ENCODE measurements around the gene PRR20D. TPM values are rescaled to one million over a fixed set of nuclear protein-coding genes. Genes with fewer than 3 reads are reported as not detected.
A peak's percentile ranks its signal among the peaks of the same experiment; 100 is the strongest.
"Not testable (repeated sequence)": the region's sequence is repeated elsewhere in the genome, so short reads cannot be mapped to it uniquely, and the experiment has no call there.

The PRR20D gene
- total RNA-seq = not detected
- polyA plus RNA-seq = not detected

DNA sequence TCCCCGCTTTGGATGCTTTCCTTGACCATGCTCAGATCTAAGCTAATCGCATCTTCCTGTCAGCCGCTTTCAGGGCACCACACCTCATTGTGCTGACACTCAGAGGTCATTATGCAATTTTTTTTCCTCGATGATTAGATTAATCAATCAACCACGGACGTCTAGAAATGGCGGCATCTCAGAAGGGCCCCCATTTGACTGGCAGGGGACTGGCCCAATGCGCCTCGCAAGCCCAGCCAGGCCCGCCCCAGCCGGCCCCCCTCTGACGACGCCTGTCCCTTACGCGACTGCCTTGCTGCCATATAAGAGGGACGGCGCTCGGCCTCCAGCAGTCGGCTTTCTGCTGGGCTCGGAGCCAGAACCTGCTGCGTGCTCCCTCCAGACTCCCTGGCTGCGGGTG is at the start of gene PRR20D:
Gene PRR20D (plus strand): TSS at position 301 of the 400 bp plus-strand sequence. CDS start 387 bp downstream, outside the sequence.
- not testable (repeated sequence) for DNase-seq (ENCODE audit: extremely low spot score); H3K27ac ChIP-seq (ENCODE audit: low read depth)
- no CpG with 5 or more reads among the region's 22 CpGs for WGBS

GRCh38 chr13:57114945-57115344 is 45.5 kb upstream of the PRR20D start:
- H3K4me1 ChIP-seq (ENCODE audit: insufficient read depth) = no peaks in the 10 kb centered on the region
- H3K4me3 ChIP-seq (ENCODE audit: low read depth, low read length) = no peak overlapping the region
- 93% methylated on average over 4 of the region's 4 CpGs for WGBS
- no peak for DNase-seq (ENCODE audit: extremely low spot score)
- no peaks in the 10 kb centered on the region for H3K36me3 ChIP-seq (ENCODE audit: insufficient read depth)
- no peak overlapping the region for H3K27ac ChIP-seq (ENCODE audit: low read depth)

More for the DNA sequence above, at the start of gene PRR20D:
- H3K4me1 ChIP-seq (ENCODE audit: insufficient read depth); H3K4me3 ChIP-seq (ENCODE audit: low read depth, low read length); H3K36me3 ChIP-seq (ENCODE audit: insufficient read depth): not testable (repeated sequence)

DNA sequence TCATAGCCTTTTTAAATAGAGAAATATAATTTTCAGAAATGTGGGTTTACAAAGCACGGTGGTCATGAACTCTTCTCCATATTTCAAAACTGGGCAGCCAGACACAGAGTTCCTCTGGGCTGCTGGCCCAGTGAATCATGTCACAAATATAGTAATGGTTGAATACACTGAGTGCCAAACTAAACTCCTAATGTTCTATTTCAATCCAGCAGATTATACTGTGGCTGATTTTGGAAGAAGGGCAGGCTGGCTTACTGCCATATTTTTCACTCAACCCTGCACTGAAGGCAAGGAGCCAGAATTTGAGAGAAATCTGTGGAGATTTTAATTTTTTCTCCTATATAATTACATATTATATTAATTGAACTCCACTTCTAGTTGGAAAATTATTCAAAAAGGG is 36.8 kb upstream of the PRR20D start:
- 19% methylated on average over 1 of the region's 1 CpG for whole genome bisulfite sequencing
- Histone ChIP-seq H3K4me3 (ENCODE audit: low read depth, low read length) (no peak overlapping the region), H3K27ac (ENCODE audit: low read depth) (no peak overlapping the region), H3K4me1 (ENCODE audit: insufficient read depth) (no peaks in the 10 kb centered on the region), H3K36me3 (ENCODE audit: insufficient read depth) (no peaks in the 10 kb centered on the region)
- peak; percentile 7 for DNase-seq (ENCODE audit: extremely low spot score)

GRCh38 chr13:57128909-57129308 is 31.5 kb upstream of the PRR20D start:
- DNase-seq (ENCODE audit: extremely low spot score) = no peak
- WGBS = 90% methylated on average over 6 of the region's 6 CpGs

DNA sequence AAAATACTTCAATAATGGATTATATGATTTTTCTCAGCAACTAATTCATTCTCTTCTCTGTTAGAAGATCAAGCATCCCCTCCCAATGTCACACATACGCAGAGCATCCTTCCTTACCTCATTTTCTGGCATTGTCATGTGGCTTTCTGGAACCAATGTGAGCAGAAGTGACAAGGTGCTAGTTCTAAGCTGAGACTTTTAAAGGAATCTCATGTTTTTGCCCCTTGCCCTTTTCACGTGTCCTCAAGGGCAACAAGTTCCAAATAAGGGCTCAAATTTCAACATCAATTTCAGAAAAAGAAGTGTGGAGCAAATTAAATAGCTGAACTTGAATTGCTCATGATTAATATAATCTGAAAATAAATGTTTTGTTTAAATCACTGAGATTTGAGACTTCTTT is 24.3 kb upstream of the PRR20D start:
- WGBS = 49% methylated on average over 2 of the region's 2 CpGs

More at GRCh38 chr13:57128909-57129308, 31.5 kb upstream of the PRR20D start:
- H3K36me3 ChIP-seq (ENCODE audit: insufficient read depth) = no peaks in the 10 kb centered on the region
- H3K4me3 ChIP-seq (ENCODE audit: low read depth, low read length) = no peak overlapping the region
- H3K27ac ChIP-seq (ENCODE audit: low read depth) = no peak overlapping the region
- H3K4me1 ChIP-seq (ENCODE audit: insufficient read depth) = no peaks in the 10 kb centered on the region

GRCh38 chr13:57137585-57137984 is 22.8 kb upstream of the PRR20D start:
- 76% methylated on average over 4 of the region's 4 CpGs for WGBS
- no peak overlapping the region for H3K4me3 ChIP-seq (ENCODE audit: low read depth, low read length)
- no peak for DNase-seq (ENCODE audit: extremely low spot score)
- H3K27ac ChIP-seq (ENCODE audit: low read depth) = no peak overlapping the region
- H3K4me1 ChIP-seq (ENCODE audit: insufficient read depth) = no peaks in the 10 kb centered on the region
- H3K36me3 ChIP-seq (ENCODE audit: insufficient read depth) = no peaks in the 10 kb centered on the region

More for the DNA sequence above, 24.3 kb upstream of the PRR20D start:
- H3K36me3 ChIP-seq (ENCODE audit: insufficient read depth) = no peaks in the 10 kb centered on the region
- no peak for DNase-seq (ENCODE audit: extremely low spot score)
- no peak overlapping the region for H3K4me3 ChIP-seq (ENCODE audit: low read depth, low read length)
- no peak overlapping the region for H3K27ac ChIP-seq (ENCODE audit: low read depth)
- no peaks in the 10 kb centered on the region for H3K4me1 ChIP-seq (ENCODE audit: insufficient read depth)

DNA sequence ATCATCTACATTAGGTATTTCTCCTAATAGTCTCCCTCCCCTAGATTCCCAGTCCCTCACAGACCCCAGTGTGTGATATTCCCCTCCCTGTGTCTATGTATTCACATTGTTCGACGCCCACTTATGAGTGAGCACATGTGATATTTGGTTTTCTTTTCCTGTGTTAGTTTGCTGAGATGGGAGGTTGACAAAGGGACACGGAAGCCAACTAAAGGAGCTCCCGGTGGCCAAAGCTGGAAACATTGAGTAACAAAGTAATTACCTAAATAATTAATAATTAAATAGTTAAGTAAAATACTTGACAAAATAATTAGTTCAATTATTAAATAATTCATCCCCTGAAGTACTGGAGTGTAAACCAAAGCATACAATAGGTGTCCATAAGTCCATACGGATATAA is 21.4 kb upstream of the PRR20D start:
- 96% methylated on average over 5 of the region's 5 CpGs for WGBS
- Histone ChIP-seq H3K27ac (ENCODE audit: low read depth) (no peak overlapping the region), H3K4me3 (ENCODE audit: low read depth, low read length) (no peak overlapping the region), H3K4me1 (ENCODE audit: insufficient read depth) (no peaks in the 10 kb centered on the region), H3K36me3 (ENCODE audit: insufficient read depth) (no peaks in the 10 kb centered on the region)
- DNase-seq (ENCODE audit: extremely low spot score) = no peak

DNA sequence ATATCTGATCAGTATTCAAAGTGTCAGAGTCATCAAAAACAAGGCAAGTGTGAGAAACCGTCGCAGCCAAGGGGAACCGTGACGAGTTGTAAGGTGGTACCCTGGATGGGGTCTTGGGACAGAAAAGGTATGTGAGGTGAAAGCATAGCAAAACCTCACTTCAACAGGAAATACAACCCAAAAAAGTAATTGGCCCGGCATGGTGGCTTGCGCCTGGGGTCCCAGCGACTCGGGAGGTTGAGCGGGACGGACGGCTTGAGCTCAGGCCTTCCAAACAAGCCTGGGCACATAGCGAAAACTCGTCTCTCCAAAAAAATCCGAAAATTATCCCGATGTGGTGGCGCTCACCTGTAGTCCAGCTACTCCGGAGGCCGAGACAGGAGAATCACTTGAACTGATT is 20.7 kb upstream of the PRR20D start:
- WGBS = 92% methylated on average over 14 of the region's 18 CpGs
- DNase-seq (ENCODE audit: extremely low spot score); H3K4me1 ChIP-seq (ENCODE audit: insufficient read depth); H3K36me3 ChIP-seq (ENCODE audit: insufficient read depth); H3K27ac ChIP-seq (ENCODE audit: low read depth); H3K4me3 ChIP-seq (ENCODE audit: low read depth, low read length): not testable (repeated sequence)

DNA sequence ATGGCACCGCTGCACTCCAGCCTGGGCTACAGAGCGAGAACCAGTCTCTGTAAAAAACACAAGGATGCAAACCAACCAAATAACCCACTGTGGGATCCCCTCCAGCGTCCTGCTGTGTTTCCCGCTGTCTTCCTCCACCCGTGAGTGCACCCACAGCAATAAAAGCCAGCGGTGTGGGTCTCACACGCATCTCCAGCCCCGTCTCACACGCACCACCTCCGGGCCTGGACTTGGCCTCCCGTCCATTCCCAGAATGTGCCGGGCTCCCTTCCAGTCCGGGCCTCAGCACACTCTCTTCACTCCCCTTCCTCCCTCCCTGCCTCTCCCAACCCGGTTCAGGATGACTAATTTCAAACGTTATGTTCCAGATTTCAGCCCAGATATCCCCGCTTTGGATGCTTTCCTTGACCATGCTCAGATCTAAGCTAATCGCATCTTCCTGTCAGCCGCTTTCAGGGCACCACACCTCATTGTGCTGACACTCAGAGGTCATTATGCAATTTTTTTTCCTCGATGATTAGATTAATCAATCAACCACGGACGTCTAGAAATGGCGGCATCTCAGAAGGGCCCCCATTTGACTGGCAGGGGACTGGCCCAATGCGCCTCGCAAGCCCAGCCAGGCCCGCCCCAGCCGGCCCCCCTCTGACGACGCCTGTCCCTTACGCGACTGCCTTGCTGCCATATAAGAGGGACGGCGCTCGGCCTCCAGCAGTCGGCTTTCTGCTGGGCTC is 20.0 kb upstream of the PRR20D start, which contains the start of gene PRR20A:
Gene PRR20A (plus strand): TSS at position 684 of the 734 bp plus-strand sequence. CDS start 387 bp downstream, outside the sequence.
- 92% methylated on average over 13 of the region's 34 CpGs for WGBS
- not testable (repeated sequence) for H3K4me1 ChIP-seq (ENCODE audit: insufficient read depth)

GRCh38 chr13:57147188-57147587 is 13.2 kb upstream of the PRR20D start, which contains the start of gene PRR20B:
PRR20B (plus strand) TSS chr13:57147488; CDS start chr13:57147875, 387 bp downstream.
- not testable (repeated sequence) for H3K36me3 ChIP-seq (ENCODE audit: insufficient read depth); H3K4me1 ChIP-seq (ENCODE audit: insufficient read depth); H3K4me3 ChIP-seq (ENCODE audit: low read depth, low read length); H3K27ac ChIP-seq (ENCODE audit: low read depth); DNase-seq (ENCODE audit: extremely low spot score)
- no CpG with 5 or more reads among the region's 22 CpGs for WGBS

More for the DNA sequence above, 20.0 kb upstream of the PRR20D start, which contains the start of gene PRR20A:
- H3K36me3 ChIP-seq (ENCODE audit: insufficient read depth); H3K27ac ChIP-seq (ENCODE audit: low read depth); DNase-seq (ENCODE audit: extremely low spot score); H3K4me3 ChIP-seq (ENCODE audit: low read depth, low read length): not testable (repeated sequence)

GRCh38 chr13:57148106-57148505 is 12.3 kb upstream of the PRR20D start:
- not testable (repeated sequence) for H3K4me1 ChIP-seq (ENCODE audit: insufficient read depth); H3K27ac ChIP-seq (ENCODE audit: low read depth); H3K4me3 ChIP-seq (ENCODE audit: low read depth, low read length); DNase-seq (ENCODE audit: extremely low spot score); H3K36me3 ChIP-seq (ENCODE audit: insufficient read depth)
- 96% methylated on average over 6 of the region's 14 CpGs for WGBS

GRCh38 chr13:57153761-57154160 is 6.7 kb upstream of the PRR20D start, which contains the start of gene PRR20C:
PRR20C (plus strand) TSS chr13:57154061; CDS start chr13:57154448, 387 bp downstream.
- H3K4me3 ChIP-seq (ENCODE audit: low read depth, low read length); H3K36me3 ChIP-seq (ENCODE audit: insufficient read depth); H3K27ac ChIP-seq (ENCODE audit: low read depth); DNase-seq (ENCODE audit: extremely low spot score); H3K4me1 ChIP-seq (ENCODE audit: insufficient read depth): not testable (repeated sequence)
- no CpG with 5 or more reads among the region's 22 CpGs for WGBS

DNA sequence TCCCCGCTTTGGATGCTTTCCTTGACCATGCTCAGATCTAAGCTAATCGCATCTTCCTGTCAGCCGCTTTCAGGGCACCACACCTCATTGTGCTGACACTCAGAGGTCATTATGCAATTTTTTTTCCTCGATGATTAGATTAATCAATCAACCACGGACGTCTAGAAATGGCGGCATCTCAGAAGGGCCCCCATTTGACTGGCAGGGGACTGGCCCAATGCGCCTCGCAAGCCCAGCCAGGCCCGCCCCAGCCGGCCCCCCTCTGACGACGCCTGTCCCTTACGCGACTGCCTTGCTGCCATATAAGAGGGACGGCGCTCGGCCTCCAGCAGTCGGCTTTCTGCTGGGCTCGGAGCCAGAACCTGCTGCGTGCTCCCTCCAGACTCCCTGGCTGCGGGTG is 6.5 kb downstream of the PRR20D start, which contains the start of gene PRR20E:
Gene PRR20E (plus strand): TSS at position 301 of the 400 bp plus-strand sequence. CDS start 387 bp downstream, outside the sequence.
- H3K4me1 ChIP-seq (ENCODE audit: insufficient read depth); DNase-seq (ENCODE audit: extremely low spot score); H3K27ac ChIP-seq (ENCODE audit: low read depth); H3K36me3 ChIP-seq (ENCODE audit: insufficient read depth); H3K4me3 ChIP-seq (ENCODE audit: low read depth, low read length): not testable (repeated sequence)
- no CpG with 5 or more reads among the region's 22 CpGs for WGBS

DNA sequence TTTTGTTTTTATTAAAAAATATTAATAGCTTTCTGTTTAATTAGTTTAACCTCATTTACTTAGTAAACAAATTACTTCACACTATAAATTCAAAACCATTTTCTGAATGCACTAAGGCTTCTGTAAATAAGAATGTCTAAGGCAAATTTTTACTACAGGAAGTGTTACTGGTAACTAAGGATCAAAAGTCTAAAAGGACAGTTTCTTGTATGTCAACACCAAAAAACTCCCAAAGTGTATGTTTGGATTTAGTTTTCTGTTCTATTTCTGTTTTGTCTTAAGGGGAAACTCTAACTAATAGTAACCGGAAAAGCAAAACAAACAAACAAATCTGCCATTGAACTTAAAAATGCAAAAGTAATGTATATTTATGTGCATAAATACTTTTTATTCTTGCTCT is 31.2 kb downstream of the PRR20D start:
- Histone ChIP-seq H3K4me3 (ENCODE audit: low read depth, low read length) (no peak overlapping the region), H3K27ac (ENCODE audit: low read depth) (no peak overlapping the region), H3K36me3 (ENCODE audit: insufficient read depth) (no peaks in the 10 kb centered on the region), H3K4me1 (ENCODE audit: insufficient read depth) (no peaks in the 10 kb centered on the region)
- 57% methylated on average over 1 of the region's 1 CpG for WGBS
- DNase-seq (ENCODE audit: extremely low spot score) = no peak

Measured in urinary bladder (tissue), 4 donors.